Measurements from ENCODE around the gene TRNAU1AP.

- TF ChIP-seq CTCF (IDR thresholded peaks at IDR 0.05; ENCODE audit: low read depth, low read length, poor library complexity, severe bottlenecking) (no peak), EZH2phosphoT487 (IDR thresholded peaks at IDR 0.05; ENCODE audit: borderline replicate concordance, low read length) (no peak)
These were observed 43.1 kb upstream of the TRNAU1AP start for GRCh38 chr1:28509705-28510272.

Measured in DOHH2 (cell line).